ENCODE data around the gene GATAD2B.

The GATAD2B gene

DNA sequence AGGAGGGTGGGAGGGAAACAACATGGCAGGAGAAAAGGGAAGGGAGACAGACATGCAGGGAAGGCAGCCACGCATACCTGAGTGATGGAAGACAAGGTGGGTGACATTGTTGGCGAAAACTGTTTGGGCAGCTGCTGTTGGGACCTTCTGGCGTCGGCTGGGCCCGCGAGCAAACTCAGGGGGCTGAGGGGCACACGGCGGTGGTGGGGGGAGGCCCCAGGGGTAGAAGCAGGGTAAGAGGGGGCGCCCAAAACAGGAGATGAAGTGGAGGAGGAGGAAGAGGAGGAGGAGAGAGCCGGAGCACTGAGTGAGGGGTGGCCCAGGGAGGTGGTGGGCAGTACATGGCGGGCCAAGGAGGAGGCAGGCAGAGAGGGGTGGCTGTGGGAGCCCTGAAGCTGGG, 28.4 kb upstream of the GATAD2B start:
- DNase-seq, result no peak

DNA sequence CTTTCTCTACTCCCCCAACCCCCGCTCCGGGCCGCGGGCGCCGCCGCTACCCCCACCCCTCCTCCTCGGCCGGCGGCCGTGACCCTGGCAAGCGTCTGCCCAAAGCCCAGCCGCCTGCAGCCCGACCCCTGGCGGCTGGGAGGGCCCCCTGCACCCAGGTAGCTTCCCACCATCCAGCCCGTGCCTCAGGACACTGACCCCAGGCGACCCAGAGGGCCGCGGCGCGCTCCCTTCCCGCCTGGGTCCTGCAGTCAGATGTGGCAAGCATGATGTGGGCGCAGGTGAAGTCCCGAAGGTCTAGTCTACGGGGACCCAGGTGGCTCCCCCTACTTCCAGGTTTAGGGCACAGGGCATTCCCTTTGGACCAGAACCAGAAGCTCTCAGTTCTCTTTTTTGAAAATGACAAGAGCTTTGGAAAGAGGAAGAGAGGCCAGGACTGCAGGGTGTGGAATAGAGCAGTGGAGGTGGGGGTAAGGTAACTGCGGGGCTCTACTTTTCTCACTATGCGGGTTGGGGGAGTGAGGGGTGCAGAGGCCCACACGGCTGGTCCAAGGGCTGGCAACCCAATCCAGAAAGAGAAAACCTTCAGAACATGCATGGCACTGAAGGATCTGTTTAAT, 24.0 kb upstream of the GATAD2B start, which contains the start of gene DENND4B:
TSS of gene DENND4B (minus strand) at position 97 of the 620 bp plus-strand sequence. CDS start 2,344 bp downstream, outside the sequence.
- peak; percentile 49 for DNase-seq

DNA sequence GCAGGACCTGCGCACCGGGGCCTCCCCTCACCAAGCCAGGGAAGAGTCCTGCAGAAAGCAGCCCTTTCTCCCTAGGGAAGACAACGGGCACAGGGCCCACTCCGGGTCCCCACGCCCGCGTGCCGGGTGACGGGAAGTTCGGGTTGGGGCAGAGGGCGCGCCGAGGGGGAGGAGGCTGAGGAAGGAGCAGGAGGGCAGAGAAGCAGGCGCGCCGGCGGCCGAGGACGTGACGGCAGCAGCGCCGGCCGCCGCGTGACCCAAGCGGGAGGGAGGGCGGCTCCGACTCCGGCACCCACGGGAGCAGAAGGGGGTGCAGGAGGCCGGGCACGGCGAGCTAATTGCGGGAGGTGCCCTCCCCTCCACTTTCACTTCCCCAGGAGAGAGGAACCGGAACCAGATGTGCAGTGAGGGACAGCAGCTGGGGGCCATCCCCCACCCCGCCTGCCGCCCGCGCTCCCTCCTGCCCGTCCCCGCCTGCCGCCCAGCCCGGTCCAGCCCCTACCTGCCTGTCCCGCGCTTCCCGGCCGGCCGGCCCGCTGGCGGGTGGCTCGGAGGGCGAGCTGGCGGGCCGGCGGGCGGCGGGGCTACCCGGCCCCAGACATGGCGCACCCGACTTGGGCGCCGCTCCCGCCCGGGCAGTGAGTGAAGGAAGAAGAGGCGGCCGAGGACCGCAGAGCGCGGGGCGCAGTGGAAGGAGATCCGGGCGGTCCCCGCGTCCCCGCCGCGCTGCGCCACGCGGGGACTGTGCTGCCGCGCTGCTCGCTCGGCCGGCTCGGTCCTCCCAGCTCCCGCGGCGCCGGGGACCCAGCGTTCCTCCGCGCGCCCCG, 23.2 kb upstream of the GATAD2B start:
- DNase-seq, result peak; percentile 47

DNA sequence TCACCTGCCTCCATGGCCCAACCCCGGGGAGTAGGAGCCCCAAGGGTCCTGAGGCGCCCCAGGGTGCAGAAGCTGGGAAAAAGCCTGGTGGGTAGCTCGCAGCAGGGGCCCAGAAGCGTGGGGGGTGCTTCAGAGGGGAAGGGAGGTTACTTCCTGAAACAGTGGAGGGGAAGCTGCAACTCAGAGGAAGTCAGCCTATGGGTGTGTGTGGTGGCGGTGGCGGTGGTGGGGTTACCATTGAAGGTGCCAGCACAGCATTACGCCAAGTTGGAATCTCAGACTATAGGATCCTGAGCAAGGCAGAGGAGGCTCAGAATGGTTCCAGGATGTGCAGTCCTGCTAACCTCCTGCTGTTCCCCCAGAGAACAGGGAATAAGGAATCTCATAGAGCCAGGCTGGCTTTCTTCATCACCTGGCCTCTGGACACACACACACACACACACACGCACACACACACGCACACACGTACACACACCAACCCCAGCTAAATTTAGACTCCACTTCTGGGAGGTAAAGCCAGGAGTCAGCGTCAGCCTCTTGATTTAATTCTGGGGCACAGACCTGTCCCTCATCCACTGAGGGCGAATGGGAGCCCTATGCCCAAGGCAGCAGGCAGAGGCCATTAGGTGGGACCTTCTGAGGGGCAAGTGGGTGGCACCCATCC, 22.5 kb upstream of the GATAD2B start:
- DNase-seq, result peak; percentile 71

DNA sequence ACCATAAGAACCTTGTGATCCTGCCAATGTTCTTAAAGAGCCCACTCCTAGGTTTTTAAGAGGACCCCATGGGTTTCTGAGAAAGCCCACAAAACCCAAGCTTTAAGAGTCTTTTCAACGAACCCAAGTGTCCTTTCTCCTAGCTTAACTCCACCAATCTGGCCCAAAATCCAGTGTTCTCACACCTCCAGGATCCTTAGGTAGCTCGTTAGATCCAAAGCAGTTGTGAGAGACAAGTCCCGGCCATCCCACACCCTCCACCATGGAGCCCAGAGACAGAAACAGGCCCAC, 22.0 kb upstream of the GATAD2B start:
- no peak for DNase-seq

DNA sequence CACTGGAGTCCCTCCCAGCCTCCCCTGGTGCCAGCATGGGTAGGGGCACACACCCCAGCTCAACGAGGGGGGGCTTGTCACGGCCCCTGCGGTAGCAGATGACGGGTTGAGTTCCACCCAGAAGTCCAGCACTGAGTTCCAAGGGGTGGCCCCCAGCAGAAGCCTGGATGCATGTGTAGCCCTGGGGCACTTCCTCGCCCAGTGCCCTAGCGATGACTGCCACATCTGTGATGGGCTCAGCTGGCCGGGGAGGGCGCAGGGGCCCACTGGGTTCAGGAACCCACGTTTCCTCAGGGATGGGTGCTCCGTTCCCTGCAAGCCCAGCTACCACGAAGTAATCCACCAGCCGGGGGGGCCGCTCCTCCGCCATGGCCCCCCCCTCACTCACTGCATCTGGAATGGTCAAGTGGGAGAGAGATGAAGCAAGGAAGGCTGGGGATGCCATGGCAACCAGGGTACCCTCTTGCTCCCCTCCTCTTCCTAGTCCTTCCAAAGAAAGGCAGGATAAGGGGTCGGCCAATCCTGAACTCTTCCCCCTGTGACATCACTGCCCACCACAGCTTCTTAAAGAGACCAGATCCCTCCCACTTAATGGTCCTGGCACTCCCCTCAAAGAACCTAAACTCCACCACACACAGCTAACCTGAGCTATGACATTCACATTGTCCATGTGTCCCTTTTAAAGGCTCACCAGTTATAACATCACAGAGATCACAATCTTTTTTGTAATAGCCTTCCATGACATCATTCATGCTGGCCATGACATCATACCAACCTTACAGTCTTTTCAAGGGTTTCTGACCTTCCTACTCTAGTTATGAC, 21.4 kb upstream of the GATAD2B start:
- DNase-seq, result no peak

DNA sequence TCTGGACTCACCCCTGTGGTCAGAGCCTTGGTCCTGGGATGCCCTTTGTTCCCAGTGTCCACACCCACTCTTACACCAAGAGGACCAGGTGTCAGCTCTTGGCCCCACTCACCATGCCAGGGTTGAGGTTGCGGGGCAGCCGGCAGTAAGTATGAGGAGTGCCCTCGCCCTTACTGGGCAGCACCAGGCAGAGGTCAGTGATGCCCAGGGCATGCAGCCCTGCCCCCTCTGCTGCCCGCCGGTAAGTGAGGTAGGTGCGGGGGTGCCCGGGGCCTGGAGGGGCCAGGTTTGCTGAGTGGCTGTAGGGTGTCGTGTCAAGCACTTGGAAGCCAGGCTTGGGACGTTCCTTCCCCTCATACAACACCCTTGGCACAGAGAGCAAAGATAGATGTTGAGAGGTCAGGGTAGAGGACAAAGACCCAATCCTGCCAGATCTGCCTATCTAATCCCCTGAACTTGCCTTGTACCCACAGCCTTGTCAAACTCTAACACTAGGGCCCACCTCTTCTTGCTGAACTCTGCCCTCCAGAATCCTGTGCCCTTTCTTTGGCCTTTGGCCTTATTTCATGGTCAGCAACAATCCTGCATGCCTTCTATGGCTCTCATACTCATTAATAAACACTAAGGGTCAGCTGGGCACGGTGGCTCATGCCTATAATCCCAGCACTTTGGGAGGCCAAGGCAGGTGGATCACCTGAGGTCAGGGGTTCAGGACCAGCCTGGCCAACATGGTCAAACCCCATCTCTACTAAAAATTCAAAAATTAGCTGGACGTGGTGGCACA, 20.2 kb upstream of the GATAD2B start:
- DNase-seq, result no peak

DNA sequence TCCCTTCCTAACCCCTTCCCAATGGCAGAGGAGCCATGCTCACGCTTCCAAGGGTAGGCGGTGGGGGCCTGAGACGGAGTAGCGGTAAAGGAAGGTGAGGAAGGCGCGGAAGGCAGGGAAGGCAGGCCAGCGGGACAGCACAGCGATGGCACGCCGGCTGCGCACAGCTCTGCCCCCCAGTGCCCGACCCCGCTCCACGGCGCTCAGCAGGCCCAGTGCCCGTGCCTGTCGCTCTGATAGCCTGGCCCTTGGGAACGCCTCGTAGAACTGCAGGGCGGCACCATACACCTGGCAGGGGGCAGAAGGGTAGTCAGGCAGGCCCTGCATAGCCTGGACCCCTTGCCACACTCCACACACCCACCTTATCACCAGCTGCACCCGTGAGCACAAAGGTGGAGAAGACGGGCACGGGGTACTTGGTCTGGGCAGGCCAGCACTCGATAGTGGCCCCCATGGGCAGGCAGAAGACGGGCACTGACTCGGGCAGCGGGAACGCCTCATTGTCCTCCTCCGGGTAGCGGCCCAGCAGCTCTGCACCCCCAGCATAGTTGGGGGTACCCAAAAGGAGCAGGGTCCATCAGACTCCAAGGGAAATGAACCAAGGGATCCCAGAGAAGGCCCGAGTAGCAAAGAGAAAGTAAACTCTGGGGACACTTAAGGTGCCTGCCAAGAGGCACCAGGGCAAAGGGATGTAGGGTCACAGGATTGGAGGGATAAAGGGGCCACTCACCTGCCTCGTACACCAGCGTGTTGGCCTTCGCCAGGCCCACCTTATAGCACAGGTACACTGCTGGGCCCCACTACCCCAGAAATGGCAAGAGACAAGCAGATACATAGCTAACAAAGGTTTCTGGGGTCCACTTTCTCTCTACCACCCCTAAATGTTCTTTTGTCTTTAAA, 19.3 kb upstream of the GATAD2B start:
- no peak for DNase-seq

DNA sequence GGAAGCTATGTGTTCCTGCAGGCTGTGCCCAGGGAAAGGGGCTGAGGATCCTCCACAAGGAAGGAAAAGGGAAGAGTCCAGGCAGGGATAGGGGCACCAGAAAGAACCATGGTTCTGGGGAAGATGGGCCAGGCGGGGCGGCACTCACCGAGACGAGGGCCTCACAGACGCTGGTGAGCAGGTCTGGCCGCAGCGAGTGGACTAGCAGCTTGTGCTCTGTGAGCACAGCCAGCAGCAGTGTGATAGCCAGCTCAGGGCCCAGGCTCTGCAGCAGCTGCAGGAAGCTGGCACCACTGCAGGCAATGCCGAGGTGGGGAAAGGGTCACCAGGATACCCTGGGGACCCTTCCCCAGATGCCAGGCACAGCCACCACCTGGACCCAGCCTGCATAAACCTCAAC, 18.0 kb upstream of the GATAD2B start:
- no peak for DNase-seq

DNA sequence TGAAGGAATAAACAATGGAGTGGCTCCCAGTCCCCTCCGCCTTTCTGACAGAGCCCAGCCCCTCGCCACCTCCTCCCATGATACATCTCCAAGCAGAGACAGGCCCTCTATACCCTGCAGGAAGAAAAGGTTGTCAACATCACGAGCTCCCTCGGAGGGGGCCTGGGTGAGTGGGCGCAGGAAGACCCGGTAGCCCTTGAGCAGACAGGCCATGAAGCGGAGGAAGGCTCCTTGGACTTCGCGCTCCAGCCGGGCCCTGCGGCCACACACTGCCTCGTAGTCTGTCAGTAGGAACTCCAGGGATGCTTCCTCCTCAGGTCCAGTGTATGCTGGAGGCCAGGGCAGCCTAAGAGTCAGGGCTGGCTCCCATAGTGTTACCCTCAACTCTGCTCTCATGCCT, 16.7 kb upstream of the GATAD2B start:
- no peak for DNase-seq

DNA sequence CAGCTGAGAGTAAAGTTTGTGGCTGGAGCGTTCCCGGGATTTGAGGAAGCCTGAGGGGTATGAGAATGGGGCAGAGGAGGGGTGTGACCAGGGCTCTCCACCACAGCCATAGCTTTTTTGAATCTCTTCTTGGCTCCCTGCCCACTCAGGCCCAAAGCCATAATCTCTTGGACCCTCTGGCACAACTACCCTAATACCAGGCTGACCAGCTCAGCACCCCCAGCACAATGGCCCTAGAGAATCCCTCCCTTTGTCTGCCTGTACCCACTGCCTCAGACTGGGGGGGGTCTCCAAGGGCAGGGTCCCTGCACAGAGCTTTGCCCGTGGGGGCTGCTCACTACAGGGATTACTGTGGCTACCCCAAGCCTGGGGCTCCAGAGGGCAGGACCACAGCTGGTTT, 16.2 kb upstream of the GATAD2B start:
- DNase-seq, result no peak

DNA sequence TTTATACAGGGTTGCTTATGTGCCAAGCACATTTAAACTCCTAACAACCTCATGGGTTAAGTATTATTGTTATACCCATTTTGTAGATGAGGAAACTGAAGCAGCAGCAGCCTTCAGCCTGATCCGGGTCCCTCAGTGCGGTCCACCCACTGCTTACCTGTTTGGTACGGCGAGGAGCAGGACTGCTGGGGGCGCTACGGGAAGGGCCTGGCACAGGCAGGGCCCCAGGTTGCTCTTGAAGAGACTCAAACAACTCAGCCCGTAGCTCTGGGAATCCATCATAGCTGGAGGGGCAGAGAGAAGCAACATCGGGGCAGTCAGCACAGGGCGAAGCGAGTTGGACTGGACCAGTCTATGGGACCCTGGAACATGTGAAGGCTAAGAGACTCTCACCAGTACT, 14.6 kb upstream of the GATAD2B start:
- DNase-seq, result no peak

DNA sequence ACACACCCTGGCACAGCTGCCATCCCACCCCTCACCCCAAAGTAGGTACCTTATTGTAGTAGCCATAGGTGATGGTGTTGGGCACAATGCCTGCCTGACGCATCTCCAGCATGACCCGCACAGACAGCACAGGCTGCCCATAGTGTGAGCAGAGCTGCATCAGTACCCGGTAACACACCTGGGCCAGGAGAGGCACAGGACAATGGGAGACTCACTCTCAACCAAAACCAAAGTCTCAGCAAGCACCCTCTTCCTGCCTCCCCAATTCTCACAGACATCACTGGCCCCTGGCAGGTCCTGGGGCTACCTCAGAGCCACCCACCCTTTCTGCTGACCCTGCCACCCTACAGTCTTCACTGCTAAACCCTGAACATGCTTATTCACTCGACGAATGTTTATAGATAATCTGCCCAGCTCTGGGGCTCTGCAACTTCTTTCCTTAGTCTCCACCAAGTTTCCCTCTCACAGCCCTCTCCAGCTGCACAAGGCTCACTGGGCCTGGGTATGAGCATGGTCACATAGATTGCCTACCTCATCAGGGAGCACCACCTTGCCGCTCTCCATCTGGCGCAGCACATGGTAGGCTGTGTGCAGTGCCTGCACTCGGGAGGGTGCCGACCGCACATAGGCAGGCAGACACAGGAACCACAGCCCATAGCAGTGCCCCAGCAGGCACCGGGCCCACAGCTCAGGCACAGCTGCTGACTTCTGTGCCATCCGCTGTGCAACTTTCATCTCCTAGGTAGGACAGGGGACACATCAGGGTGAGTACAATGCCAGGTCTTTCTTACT, 13.4 kb upstream of the GATAD2B start:
- DNase-seq, result no peak

DNA sequence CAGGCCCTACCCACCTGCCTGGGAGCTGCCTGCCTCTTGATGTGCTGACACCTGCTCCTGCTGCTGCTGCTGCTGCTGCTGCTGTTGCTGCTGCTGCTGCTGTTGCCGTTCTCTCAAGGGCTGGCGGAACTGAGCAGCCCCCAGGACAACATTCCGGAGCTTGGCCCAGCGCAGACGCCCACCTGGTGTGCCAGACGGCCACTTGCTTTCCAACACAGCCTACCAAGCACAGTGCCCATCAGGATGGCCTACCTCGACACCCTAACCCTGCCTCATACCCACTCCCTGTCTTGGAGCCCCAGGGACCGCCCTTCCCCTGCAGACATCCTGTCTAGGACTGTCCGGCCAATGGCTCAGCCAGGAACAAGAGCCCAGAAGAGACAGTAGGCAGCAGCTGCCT, 12.0 kb upstream of the GATAD2B start:
- no peak for DNase-seq

DNA sequence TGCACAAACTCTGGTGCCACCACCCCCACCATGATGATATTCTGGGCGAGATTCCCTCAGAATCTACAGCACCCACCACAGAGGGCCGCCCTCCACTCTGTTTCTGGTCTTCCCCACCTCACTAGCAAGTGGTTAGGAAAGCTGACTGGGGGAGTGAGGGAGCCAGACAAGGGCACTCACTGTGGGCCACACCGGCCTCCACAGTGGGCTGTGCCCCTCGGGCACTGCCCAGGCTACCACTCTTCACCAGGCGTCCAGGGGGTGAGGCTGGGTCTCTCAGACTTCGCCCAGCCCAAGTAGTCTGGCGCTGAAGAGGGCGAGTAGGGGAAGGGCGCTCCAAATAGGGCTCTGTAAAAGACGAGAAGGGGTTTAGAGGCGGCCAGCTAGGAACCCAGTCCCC, 11.2 kb upstream of the GATAD2B start:
- no peak for DNase-seq

DNA sequence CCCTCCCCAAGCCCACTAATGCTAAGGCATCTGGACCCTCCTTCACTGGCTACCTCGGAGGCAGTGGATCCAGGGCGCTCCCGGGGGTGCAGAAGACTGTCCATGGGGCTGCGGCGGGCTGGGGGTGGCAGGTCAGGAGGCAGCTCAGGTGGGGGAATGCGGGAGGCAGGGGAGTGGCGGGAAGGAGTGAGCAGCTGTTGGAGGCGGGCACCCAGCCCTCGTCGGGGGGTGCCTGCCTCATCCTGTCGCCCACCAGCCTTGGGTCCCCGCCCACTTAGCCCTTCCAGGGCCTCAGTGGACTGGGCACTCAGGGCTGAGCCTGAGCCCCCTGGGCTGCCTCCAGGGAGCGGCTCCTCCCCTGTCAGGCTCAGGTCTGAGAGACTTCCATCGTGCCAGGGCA, 10.7 kb upstream of the GATAD2B start:
- no peak for DNase-seq

DNA sequence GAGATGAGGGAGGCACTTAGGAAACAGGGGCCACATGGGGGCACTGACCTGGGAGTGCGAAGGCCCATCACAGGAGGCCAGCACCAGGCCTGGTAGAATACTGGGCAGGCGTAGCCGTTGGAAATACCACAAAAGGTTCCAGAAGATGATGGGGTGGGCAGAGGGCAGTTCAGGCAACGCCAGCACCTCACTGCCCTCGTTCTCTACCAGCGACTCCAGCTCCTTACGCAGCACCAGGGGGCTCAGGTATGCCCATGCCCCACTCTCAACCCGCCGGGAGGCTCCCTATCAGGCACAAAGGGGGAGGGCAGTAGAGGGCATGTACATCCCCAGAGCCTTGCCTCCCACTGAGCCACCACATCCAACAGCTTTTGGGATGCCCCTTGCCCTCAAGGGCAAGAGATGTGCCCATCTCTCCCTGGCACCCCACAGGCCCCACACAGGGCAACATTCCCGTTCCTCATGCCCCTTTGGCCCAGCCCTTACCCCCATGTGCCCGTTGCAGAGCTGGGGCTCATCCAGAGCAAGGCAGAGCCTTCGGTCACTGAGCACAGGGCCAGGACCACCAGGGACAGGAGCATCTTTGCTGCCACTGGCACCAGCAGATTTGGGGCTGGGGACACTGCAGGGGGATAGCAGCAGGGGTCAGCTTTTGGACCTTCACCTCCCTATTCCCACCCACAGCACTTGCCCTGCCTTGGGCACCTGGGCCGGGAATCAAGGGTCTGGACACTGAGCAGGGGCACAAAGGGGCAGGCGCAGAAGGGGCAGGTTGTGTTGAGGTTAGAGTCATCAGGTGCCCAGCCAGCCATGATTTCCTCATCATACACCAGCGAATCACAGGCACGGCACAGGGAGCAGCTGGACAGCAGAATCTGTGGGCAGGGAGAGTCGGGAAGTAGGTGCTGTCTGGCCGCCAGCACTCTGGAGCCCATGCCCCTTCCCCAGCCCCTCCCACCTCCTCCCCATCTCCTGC, 9.7 kb upstream of the GATAD2B start:
- DNase-seq, result no peak

DNA sequence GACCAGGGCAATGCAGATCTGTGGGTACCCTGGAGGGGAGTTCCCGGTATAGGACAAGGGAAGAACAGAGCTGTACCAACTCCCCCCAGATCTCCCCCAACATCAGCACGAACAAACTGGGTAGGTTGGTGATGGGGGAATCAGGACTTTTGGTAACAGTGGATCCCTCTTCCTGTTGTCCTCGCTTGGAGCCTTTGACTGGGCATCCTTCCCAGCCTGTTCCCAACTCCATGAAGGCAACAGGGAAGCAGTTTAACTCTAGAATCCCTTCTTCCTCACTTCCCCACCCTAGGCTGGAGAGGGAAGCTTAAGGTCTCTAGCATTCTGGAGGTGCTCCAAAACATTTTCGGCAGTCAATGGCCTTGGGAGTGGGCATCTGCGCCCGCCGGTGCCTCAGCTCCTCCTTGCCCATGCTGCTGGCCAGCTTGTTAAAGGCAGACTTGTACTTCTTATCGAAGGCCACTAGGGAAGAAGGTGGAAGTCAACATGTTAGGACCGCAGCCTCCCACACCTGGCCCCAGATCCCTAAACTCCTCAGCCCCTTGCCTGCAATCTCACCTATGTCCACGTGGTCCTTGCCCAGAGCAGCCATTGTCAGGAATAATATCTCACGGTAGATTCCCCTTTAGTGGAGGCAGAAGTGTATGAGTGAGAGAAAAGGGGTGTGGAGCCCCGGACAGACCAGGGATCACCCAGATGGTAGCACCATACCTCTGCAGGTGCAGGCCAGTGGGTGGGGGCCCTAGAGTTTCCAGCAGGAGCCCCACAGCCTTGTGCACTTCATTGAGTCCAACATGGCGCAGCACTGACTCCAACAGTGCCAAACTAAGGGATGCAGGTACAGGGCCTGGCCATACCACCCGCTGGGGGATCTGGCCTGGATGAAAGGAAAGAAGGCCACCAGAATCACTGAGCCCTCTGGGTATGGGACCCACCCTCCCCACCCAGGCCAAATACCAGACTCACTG, 7.5 kb upstream of the GATAD2B start:
- DNase-seq, result no peak
